A549 (cell line): ENCODE data around the gene LAMP5.

Experiments used
- CBX2 ChIP-seq: fragments of 200-600 bp; sonication (generic); IDR thresholded peaks from 2 replicates; pipeline ENCODE4 v1.6.1; 2016; ENCODE audit warnings: low read depth, mild to moderate bottlenecking, borderline replicate concordance
- CHD4 ChIP-seq: fragments of 200-600 bp; sonication (generic); IDR thresholded peaks from 2 replicates; pipeline ENCODE4 v1.6.1; 2016; ENCODE audit warnings: antibody characterized with exemption, mild to moderate bottlenecking, borderline replicate concordance
- EP300 ChIP-seq, 2 experiments: fragments of >200 bp; sonication (Bioruptor Twin); formaldehyde crosslinking; IDR thresholded peaks; 2 replicates in 1 of 2; 3 replicates in 1 of 2; pipeline ENCODE4 v1.6.1; 2016 to 2017
- JUN ChIP-seq, 2 experiments: fragments of >200 bp; sonication (Bioruptor Twin); formaldehyde crosslinking; IDR thresholded peaks; 2 replicates in 1 of 2; 3 replicates in 1 of 2; pipeline ENCODE4 v1.6.1; 2016 to 2017
- KDM1A ChIP-seq: fragments of 200-600 bp; sonication (generic); IDR thresholded peaks from 2 replicates; pipeline ENCODE4 v1.6.1; 2016; ENCODE audit warnings: low read depth, mild to moderate bottlenecking
- KDM5A ChIP-seq: fragments of 200-600 bp; sonication (generic); IDR thresholded peaks from 2 replicates; pipeline ENCODE4 v1.6.1; 2016; ENCODE audit warnings: antibody characterized with exemption, mild to moderate bottlenecking
- MAFK ChIP-seq: fragments of 450-650 bp; IDR thresholded peaks from 2 replicates; pipeline ENCODE4 v1.6.1; 2014; ENCODE audit not compliant: partially characterized antibody
- POLR2A ChIP-seq: IDR thresholded peaks from 2 replicates; pipeline ENCODE4 v1.6.1; 2012; ENCODE audit warnings: mild to moderate bottlenecking, low read length
- TF ChIP-seq, protein P1 (sequence below): fragments of >200 bp; sonication (Bioruptor Twin); formaldehyde crosslinking; IDR thresholded peaks from 3 replicates; pipeline ENCODE4 v1.5.1; 2016

DNA sequence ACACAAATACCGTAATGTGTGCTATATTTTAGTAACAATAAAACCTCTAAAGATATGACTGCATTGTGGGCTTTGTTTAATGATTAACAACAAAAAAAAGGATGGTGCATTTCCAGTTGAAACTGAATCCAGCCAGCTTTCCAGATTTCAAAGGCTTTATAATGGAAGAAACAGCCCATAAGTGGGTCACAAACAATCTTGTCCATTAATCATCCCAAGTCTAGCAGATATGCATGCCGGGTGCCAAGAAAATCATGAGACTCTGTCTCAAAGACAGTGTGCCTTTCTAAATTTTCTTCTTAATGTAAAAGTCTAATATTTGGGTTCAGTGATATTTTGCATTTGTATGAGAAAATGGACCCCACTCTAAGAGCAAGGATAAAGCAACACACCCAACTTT is 20.6 kb upstream of the LAMP5 start:
- TF ChIP-seq EP300 (IDR thresholded peaks at IDR 0.05) (no peak), POLR2A (no peak), KDM5A (no peak), JUN (IDR thresholded peaks at IDR 0.05) (no peak), CBX2 (no peak), KDM1A (no peak), CHD4 (no peak), MAFK (no peak)
- TF ChIP-seq, protein P1, sequence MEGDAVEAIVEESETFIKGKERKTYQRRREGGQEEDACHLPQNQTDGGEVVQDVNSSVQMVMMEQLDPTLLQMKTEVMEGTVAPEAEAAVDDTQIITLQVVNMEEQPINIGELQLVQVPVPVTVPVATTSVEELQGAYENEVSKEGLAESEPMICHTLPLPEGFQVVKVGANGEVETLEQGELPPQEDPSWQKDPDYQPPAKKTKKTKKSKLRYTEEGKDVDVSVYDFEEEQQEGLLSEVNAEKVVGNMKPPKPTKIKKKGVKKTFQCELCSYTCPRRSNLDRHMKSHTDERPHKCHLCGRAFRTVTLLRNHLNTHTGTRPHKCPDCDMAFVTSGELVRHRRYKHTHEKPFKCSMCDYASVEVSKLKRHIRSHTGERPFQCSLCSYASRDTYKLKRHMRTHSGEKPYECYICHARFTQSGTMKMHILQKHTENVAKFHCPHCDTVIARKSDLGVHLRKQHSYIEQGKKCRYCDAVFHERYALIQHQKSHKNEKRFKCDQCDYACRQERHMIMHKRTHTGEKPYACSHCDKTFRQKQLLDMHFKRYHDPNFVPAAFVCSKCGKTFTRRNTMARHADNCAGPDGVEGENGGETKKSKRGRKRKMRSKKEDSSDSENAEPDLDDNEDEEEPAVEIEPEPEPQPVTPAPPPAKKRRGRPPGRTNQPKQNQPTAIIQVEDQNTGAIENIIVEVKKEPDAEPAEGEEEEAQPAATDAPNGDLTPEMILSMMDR, result no peak
